Type B pancreatic cell (in vitro differentiated cells): ENCODE data around the gene SLC66A2. TPM values are rescaled to one million over a fixed set of nuclear protein-coding genes. Genes with fewer than 3 reads are reported as not detected.

ENCODE experiments used
- DNase-seq: peaks from one replicate; pipeline ENCODE4 v3.0.0; 2021; ENCODE audit warnings: mixed read lengths; ENCODE audit not compliant: unreplicated experiment; ENCODE audit errors: extremely low spot score
- H3K27ac Mint-ChIP-seq: 2 replicates; pipeline ENCODE4 v1.8.0; 2021; ENCODE audit warnings: mild to moderate bottlenecking, mixed read lengths
- H3K27me3 Mint-ChIP-seq: 2 replicates; pipeline ENCODE4 v1.8.0; 2021; ENCODE audit warnings: mixed read lengths
- H3K36me3 Mint-ChIP-seq: 2 replicates; pipeline ENCODE4 v1.8.0; 2021; ENCODE audit warnings: mixed read lengths
- H3K4me1 Mint-ChIP-seq: one replicate; pipeline ENCODE4 v1.8.0; 2021; ENCODE audit warnings: mixed read lengths; ENCODE audit not compliant: unreplicated experiment
- H3K4me3 Mint-ChIP-seq: 2 replicates; pipeline ENCODE4 v1.8.0; 2021; ENCODE audit warnings: mild to moderate bottlenecking, mixed read lengths
- H3K9me3 Mint-ChIP-seq: 2 replicates; pipeline ENCODE4 v1.8.0; 2021; ENCODE audit warnings: mixed read lengths
- total RNA-seq: library from RNA; stranded (reverse); gene quantifications from 2 replicates; pipeline ENCODE4 v1.2.1, GENCODE V29; 2021; ENCODE audit warnings: low replicate concordance
- TF ChIP-seq, protein P1 (sequence below): fragments of 200-600 bp; sonication (generic); conservative IDR thresholded peaks from 2 replicates; pipeline ENCODE4 v1.5.0; 2021; ENCODE audit warnings: antibody characterized with exemption, mild to moderate bottlenecking

The SLC66A2 gene
- total RNA-seq, 1 donor from 2014 or later, result 39.7 TPM

GRCh38 chr18:79921984-79922965 is 29.2 kb downstream of the SLC66A2 start:
- Mint-ChIP-seq H3K4me1 (no peaks in the 10 kb centered on the region), H3K36me3 (peaks cover 17% of the 10 kb centered on the region), H3K27me3 (no peaks in the 10 kb centered on the region), H3K9me3 (no peaks in the 10 kb centered on the region), H3K27ac (no peak overlapping the region), H3K4me3 (no peak overlapping the region)
- DNase-seq, result peak; percentile 42
- TF ChIP-seq, protein P1, sequence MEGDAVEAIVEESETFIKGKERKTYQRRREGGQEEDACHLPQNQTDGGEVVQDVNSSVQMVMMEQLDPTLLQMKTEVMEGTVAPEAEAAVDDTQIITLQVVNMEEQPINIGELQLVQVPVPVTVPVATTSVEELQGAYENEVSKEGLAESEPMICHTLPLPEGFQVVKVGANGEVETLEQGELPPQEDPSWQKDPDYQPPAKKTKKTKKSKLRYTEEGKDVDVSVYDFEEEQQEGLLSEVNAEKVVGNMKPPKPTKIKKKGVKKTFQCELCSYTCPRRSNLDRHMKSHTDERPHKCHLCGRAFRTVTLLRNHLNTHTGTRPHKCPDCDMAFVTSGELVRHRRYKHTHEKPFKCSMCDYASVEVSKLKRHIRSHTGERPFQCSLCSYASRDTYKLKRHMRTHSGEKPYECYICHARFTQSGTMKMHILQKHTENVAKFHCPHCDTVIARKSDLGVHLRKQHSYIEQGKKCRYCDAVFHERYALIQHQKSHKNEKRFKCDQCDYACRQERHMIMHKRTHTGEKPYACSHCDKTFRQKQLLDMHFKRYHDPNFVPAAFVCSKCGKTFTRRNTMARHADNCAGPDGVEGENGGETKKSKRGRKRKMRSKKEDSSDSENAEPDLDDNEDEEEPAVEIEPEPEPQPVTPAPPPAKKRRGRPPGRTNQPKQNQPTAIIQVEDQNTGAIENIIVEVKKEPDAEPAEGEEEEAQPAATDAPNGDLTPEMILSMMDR, result no peak

DNA sequence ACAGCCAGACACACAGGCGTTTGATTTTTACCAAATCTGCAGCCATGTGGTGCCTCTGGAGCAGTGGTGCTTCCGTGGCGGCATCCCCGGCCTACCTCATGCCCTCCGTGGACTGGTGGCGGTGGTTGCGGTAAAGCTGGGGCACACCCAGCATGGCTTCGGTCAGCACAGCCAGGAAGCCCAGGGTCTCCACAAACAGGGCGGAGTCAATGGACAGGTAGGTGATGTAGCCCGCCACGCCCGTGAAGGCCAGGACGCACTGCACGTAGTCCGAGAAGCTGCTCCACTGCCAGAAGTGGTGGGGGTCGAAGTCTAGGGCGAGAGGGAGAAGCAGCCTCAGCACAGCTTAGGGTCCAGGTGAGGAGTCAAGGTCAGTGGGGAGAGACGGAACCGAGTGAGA is 32.4 kb downstream of the SLC66A2 start:
- Mint-ChIP-seq H3K4me1 (no peaks in the 10 kb centered on the region), H3K27me3 (no peaks in the 10 kb centered on the region), H3K4me3 (no peak overlapping the region), H3K36me3 (peaks cover 22% of the 10 kb centered on the region), H3K27ac (no peak overlapping the region), H3K9me3 (no peaks in the 10 kb centered on the region)
- TF ChIP-seq, protein P1, result no peak
- DNase-seq, result peak; percentile 52

DNA sequence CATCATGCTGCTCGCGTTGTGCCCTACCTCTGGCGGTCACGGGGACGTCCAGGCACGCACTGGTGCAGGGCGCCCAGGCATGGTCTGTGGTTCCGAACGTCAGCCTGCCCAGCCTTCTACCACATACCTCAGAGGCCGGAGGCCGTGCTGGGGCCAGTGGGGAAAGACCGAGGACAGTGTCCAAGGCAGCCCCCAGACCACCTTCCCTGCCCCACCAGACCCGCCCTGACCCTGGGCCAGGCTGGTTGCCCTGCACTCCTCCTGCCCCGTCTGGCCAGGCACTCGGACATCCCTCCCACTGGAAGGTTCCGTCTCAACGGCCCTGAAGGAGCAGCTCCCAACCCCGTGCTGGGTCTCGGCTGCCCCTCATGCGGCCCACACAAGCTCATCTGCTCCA is 32.8 kb downstream of the SLC66A2 start:
- DNase-seq, result peak; percentile 58
- TF ChIP-seq, protein P1, result no peak
- H3K27me3 Mint-ChIP-seq, result no peaks in the 10 kb centered on the region
- no peaks in the 10 kb centered on the region for H3K9me3 Mint-ChIP-seq
- H3K4me3 Mint-ChIP-seq, result no peak overlapping the region
- no peak overlapping the region for H3K27ac Mint-ChIP-seq
- H3K4me1 Mint-ChIP-seq, result no peaks in the 10 kb centered on the region
- peaks cover 22% of the 10 kb centered on the region for H3K36me3 Mint-ChIP-seq

GRCh38 chr18:79917853-79918614 is 33.4 kb downstream of the SLC66A2 start:
- TF ChIP-seq, protein P1, result no peak
- H3K36me3 Mint-ChIP-seq, result peaks cover 19% of the 10 kb centered on the region
- H3K27ac Mint-ChIP-seq, result no peak overlapping the region
- no peaks in the 10 kb centered on the region for H3K27me3 Mint-ChIP-seq
- DNase-seq, result peak; percentile 55
- H3K4me1 Mint-ChIP-seq, result no peaks in the 10 kb centered on the region
- H3K9me3 Mint-ChIP-seq, result no peaks in the 10 kb centered on the region
- H3K4me3 Mint-ChIP-seq, result no peak overlapping the region

GRCh38 chr18:79917169-79917852 is 34.1 kb downstream of the SLC66A2 start:
- DNase-seq, result peak; percentile 62
- Mint-ChIP-seq H3K27me3 (no peaks in the 10 kb centered on the region), H3K27ac (no peak overlapping the region), H3K4me1 (no peaks in the 10 kb centered on the region), H3K4me3 (no peak overlapping the region), H3K9me3 (no peaks in the 10 kb centered on the region), H3K36me3 (peaks cover 19% of the 10 kb centered on the region)
- TF ChIP-seq, protein P1, result no peak
